Islet of Langerhans (tissue), 1 donor: ENCODE measurements around the gene RAB6B.

Experiments
- FAIRE-seq: peaks from one replicate; lab custom pipeline; 2011; peaks lifted over from hg19 to GRCh38; lab: Jason Lieb, UNC

The RAB6B gene

GRCh38 chr3:133835961-133836360 is 59.7 kb downstream of the RAB6B start:
- no peak for FAIRE-seq

GRCh38 chr3:133835418-133835743 is 60.3 kb downstream of the RAB6B start:
- no peak for FAIRE-seq

DNA sequence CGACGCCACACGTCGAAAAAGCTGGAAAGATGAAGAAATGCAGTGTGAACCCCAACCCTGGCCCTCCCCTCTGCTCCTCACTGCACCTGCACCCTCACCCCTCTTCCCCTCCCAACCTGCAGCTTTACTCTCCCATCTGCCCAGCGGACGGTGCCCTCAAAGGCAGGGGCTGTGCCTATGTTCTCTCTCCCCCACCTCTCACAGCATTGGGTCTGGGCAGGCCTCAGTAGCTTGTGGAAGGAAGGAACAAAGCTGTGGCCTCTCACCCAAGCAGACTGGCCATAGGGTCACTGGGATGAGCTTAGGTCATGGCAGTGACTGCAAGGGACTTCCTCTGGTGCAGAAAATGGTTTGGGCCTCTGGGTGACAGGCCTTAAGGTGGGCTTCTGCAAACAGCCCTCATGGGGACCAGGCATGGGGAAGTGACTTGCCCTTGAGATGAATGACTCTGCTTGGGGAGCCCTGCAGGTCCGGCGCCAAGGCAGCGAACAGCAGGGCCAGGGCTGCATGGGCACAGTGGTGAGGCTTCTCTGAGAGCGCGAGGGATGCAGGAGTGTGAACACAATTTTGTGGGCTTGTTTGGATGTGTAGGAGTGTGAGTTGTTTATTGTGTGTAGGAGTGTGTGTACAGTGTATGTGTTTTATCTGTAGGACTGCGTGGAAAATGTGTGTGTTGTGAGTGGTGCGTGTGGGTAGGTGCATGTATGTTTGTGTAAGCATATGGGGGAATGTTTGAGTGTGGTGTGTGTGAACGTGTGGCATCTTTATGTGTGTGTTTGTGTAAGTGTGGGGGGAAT is 60.9 kb downstream of the RAB6B start:
- no peak for FAIRE-seq

- no peak for FAIRE-seq
These were observed 61.6 kb downstream of the RAB6B start for GRCh38 chr3:133833880-133834620.

GRCh38 chr3:133833267-133833666 is 62.4 kb downstream of the RAB6B start:
- no peak for FAIRE-seq

DNA sequence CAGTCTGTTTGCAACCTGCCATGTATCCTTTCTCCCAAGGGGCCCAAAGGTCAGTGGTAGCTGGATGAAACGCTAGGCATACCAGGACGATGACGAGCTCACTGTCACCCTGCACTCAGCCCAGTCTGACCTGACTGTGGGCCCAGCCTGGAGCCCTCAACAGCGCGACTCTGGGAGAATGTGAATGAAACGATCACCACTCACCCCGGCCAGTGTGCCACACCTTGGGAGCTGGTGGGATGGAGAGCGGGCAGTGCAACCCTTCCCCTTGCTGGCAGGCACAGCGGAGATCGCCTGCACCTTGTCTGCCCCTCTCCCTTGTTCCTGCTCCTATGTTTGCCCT is 62.9 kb downstream of the RAB6B start:
- no peak for FAIRE-seq

DNA sequence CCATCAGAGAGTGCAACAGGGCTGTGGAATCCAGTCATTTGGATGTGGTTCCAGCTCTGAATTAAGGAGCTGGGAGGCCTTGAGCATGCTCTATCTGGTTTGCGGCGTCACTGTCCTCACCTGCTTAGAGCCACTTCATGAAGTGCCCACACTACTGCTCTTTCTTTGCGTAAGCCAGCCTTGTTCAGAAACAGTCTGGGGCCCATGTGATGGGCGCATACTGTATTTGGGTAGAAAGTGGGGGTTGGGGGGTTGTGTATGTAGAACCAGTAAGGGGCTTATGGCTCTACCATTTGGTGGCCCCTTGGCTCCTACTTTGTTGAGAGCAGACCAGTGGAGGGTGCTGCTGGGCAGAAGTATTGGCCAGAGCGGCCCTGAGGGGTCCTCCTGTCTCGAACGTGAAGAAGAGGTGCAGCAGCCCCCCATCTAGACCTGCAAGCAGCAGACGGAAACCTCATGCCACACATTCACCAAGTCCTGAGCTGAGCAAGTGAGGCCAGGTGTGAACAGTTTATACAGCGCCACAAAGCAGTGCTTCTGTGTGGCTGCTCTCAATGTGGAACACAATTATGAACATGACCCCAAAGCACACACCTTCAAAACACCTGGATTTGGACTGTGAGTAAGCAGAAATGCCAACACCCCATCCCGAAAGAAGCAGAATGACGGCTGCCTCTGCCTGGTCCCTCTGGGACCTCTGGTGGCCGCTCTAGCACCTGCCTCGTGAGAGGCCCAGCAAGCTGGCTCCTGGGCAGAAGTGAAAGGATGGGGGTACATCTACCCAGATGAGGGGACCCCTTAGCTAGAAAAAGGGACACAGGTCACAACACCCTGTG is 63.5 kb downstream of the RAB6B start:
- FAIRE-seq = no peak

DNA sequence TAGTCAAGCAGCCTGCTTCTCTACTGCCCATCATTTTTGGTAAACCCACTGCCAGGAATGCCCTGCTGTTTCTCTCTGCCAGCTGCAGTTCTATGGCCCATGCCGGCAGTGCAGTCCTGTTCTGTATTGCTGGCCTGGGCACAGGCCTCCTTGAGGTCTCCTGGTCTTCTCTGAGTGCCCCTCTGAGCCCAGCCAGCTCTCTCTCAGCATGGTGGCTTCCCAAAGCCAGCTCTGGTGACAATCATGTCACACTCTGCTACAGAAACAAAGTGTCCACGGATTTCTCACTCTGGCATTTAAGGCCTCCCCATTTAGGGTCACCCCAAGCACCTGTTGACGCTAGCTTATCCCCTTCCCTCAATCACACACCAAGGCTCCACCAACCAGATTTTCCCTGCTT is 65.6 kb downstream of the RAB6B start:
- no peak for FAIRE-seq

DNA sequence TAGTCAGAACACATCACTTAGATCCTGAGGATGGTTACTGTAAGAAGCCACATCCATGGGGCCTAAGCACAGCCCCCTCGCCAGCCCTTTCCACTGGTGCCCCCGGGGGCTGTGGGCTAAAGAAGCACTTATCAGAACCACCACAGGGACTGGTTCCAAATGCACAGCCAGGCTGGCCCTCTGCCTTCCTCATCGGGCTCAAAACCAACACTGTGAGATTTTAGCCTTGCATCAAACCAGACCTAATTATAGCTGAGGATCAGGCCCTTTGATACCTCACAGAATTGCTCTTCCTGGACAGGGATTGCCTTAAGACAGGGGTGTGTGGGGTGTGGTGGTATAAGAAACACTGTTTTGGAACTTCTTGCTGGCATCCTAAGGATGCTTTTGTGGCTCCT is 66.4 kb downstream of the RAB6B start:
- FAIRE-seq = no peak

DNA sequence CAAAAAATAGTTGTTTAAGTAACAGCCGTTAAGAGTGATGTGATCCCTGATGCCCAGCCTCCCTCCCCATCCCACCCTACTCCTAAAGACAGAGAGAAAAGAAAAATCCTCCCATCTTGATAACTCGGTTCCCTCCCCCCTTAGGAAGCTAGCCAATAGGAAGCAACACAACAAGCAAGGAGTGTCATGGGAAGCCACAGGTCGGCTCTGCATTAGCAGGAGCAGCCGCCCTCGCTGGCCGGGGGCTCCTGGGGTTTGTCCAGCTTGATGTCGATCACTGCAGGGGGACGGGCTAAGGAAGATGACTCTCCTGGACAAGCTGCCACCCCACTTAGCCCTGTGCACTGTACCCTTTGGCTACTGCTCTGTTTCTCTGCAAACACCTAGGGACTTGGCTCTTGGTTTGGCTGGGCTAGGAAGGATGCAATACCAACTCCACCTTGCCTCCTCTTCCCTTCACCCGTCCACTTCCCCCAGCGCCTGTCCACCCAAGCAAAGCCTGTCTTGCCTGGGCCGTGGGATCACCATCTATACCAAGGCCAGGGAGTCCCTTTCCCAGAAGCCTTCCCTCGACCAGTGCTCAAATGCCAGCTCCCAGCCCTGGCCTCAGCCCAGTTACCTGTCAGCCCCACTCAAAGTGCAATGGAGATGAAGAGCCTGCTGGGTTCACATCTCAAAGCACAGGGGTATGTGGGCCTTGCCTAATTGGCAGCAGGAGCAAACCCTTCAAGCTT is 66.9 kb downstream of the RAB6B start:
- FAIRE-seq = no peak

- FAIRE-seq = no peak
These were observed 68.0 kb downstream of the RAB6B start for GRCh38 chr3:133827684-133828083.

GRCh38 chr3:133827136-133827535 is 68.5 kb downstream of the RAB6B start:
- FAIRE-seq = no peak

DNA sequence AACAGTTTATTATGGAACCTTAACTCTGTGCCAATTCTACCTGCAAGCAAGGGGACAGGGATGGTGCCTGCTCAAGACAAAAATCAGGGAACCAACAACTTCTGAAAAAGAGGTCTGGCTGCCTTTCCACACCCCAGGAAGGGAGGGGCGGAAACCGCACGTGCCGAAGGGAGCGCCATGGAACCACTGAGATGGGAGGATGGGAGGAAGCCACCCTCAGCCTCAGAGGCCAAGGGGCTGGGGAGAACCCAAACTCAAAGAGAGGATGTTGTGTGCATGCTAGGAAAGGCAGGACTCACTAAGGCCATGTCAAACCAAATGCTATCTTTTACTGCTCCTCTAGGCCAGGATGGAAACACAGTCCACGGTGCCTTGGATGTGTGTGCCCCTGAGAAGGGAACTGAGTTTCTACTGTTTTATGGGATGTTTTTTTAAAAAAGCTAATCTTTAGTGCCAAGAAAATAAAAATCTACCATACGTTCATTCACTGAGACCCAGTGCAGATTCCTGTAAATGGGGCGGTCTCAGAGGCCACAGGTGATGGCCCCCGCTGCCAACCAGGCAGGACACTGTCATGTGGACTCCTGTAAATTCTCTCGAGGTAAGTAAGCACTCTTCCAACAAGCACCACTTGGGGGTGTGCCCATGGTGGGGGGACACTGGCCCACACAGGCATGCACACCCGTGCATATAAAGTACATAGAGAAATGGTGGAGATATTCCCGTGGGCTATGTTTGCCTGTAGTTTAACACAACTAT is 69.5 kb downstream of the RAB6B start:
- FAIRE-seq = no peak

GRCh38 chr3:133824961-133825485 is 70.7 kb downstream of the RAB6B start:
- FAIRE-seq = no peak

GRCh38 chr3:133821767-133822638 is 73.7 kb downstream of the RAB6B start:
- FAIRE-seq = no peak

- FAIRE-seq = no peak
These were observed 74.6 kb downstream of the RAB6B start for GRCh38 chr3:133820889-133821675.

- FAIRE-seq = no peak
These were observed 75.6 kb downstream of the RAB6B start for GRCh38 chr3:133820129-133820528.

GRCh38 chr3:133815386-133815785 is 80.3 kb downstream of the RAB6B start:
- no peak for FAIRE-seq

- FAIRE-seq = no peak
These were observed 82.8 kb downstream of the RAB6B start for GRCh38 chr3:133812872-133813271.
